GM21825 (cell line): ENCODE data around the gene MRPL4.

Experiments
- ATAC-seq: cut with Tn5 transposase; IDR thresholded peaks from one replicate; pipeline ENCODE4 v1.9.1; 2021; ENCODE audit warnings: mild to moderate bottlenecking, moderate library complexity; ENCODE audit not compliant: unreplicated experiment

Gene MRPL4

GRCh38 chr19:10286803-10287737 is 35.1 kb downstream of the MRPL4 start, which contains the start of gene ICAM4:
Gene ICAM4 (plus strand): TSS chr19:10286955. CDS start chr19:10287013, 58 bp downstream.
- ATAC-seq = no peak

GRCh38 chr19:10288662-10289166 is 36.7 kb downstream of the MRPL4 start:
- ATAC-seq = no peak

DNA sequence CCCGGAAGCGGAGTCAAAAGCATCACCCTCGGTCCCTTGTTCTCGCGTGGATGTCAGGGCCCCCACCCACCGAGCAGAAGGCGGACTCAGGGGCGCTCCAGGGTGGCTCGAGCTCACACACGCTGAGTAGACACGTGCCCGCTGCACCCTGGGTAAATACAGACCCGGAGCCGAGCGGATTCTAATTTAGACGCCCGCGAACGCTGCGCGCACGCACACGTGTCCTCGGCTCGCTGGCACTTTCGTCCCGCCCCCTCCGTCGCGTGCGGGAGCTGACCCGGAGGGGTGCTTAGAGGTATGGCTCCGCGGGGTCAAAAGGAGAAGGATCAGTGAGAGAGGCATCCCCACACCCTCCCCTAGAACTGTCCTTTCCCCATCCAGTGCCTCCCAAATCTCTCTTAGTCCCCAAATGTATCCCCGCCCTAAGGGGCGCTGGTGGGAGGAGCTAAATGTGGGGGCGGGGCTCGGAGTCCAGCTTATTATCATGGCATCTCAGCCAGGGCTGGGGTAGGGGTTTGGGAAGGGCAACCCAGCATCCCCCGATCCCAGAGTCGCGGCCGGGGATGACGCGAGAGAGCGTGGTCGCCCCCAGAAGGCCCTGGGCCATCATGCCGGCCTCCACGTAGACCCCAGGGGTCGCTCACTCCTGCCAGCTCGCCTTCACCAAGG is 37.3 kb downstream of the MRPL4 start:
- no peak for ATAC-seq

DNA sequence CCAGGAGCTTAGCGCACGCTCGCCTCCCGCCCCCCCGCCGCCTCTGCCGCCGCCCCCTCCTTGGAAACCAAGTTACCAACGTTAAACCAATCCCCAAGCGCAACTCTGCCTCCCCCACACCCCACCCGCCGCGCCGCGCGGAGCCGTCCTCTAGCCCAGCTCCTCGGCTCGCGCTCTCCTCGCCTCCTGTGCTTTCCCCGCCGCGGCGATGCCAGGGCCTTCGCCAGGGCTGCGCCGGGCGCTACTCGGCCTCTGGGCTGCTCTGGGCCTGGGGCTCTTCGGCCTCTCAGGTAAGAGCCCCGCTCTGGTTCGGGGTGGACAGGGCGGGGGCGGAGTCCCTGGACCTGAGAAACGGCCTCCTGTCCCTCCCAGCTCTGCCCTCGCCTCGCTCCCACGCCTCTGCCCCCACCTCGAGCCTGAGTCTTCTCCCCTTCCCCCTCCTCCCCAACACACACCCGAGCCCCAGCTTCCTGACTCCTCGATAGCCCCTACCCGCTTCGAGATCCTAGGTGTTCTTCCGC is 37.9 kb downstream of the MRPL4 start, which contains the start of gene ICAM5:
TSS of gene ICAM5 (plus strand) at position 117 of the 521 bp plus-strand sequence. CDS start at position 209, 92 bp downstream.
- no peak for ATAC-seq

GRCh38 chr19:10290357-10290875 is 38.4 kb downstream of the MRPL4 start:
- ATAC-seq = no peak

DNA sequence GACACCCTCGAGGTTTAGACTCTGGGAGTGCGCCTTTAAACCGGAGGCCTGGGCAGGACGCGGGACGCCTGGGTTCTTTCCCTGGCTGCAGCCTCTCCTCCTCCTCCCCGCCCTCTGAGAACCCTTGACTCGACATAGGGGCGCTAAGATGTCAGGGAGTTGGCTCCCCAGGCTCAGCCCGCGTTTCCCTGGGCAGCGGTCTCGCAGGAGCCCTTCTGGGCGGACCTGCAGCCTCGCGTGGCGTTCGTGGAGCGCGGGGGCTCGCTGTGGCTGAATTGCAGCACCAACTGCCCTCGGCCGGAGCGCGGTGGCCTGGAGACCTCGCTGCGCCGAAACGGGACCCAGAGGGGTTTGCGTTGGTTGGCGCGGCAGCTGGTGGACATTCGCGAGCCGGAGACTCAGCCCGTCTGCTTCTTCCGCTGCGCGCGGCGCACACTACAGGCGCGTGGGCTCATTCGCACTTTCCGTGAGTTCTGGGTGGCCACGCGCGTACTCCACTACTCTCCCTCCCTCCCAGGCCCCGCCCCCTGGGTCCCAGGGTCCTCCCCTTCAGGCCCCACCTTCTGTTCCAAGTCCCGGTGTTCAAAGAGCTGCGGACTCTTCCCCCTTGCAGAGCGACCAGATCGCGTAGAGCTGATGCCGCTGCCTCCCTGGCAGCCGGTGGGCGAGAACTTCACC is 39.0 kb downstream of the MRPL4 start:
- no peak for ATAC-seq

DNA sequence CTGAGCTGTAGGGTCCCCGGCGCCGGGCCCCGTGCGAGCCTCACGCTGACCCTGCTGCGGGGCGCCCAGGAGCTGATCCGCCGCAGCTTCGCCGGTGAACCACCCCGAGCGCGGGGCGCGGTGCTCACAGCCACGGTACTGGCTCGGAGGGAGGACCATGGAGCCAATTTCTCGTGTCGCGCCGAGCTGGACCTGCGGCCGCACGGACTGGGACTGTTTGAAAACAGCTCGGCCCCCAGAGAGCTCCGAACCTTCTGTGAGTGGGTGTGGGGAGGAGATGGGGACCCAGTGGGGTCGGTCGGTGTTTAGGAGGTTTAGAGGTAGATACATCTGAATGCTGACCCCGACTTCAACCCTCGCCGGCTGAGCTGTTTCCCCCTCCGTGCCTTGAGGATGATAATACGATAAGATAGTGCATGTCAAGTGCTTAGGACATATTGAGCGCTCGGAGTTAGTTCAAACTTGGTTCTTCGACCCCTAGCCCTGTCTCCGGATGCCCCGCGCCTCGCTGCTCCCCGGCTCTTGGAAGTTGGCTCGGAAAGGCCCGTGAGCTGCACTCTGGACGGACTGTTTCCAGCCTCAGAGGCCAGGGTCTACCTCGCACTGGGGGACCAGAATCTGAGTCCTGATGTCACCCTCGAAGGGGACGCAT is 39.7 kb downstream of the MRPL4 start:
- no peak for ATAC-seq

DNA sequence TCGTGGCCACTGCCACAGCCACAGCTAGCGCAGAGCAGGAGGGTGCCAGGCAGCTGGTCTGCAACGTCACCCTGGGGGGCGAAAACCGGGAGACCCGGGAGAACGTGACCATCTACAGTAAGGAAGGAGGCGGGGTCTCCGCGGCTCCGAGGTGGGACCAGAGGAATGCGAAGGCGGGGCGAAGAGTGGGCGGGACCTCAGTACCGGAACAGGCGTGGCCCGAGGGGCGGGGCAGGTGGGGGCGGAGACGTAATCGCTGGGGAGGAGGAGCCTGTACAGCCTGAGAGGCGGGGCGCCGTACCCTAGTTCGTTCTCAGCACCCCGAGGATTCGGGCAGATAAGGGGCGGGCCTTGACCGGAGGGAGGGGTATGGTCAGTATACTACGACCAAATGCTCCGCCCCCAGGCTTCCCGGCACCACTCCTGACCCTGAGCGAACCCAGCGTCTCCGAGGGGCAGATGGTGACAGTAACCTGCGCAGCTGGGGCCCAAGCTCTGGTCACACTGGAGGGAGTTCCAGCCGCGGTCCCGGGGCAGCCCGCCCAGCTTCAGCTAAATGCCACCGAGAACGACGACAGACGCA is 40.3 kb downstream of the MRPL4 start:
- peak; percentile 43 for ATAC-seq

DNA sequence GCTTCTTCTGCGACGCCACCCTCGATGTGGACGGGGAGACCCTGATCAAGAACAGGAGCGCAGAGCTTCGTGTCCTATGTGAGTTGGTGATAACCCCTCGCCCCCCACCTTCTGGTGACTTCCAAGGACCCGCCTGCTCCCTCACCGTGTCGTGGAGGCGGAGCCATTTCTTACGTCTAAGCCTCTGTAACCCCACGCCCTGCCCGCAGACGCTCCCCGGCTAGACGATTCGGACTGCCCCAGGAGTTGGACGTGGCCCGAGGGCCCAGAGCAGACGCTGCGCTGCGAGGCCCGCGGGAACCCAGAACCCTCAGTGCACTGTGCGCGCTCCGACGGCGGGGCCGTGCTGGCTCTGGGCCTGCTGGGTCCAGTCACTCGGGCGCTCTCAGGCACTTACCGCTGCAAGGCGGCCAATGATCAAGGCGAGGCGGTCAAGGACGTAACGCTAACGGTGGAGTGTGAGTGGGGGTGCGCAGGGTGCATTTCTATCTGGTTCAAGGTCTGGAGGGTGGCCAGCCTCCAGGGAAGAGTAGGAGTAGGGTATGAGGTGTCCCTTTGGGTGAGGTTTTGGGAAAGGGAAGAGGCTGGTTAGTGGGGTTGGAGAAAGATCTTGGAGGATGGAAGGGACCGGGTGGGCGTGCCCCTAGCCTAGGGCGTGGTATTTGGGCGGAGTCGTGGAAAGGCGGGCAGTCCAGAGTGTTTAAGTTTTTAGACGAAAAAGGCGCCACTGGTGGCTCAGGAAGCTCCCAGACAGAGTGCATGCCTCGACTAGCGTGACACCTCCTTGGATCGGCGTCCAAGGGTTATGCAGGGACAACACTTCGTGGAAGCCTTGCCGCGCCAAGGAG is 41.0 kb downstream of the MRPL4 start:
- ATAC-seq = no peak

- no peak for ATAC-seq
Measured at GRCh38 chr19:10293637-10294367, 41.8 kb downstream of the MRPL4 start.

DNA sequence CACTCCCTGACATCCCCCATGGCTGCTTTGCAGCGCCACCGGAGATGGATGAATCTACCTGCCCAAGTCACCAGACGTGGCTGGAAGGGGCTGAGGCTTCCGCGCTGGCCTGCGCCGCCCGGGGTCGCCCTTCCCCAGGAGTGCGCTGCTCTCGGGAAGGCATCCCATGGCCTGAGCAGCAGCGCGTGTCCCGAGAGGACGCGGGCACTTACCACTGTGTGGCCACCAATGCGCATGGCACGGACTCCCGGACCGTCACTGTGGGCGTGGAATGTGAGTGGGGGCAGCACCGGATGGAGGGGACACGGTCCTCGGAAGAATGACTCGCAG is 42.3 kb downstream of the MRPL4 start:
- ATAC-seq = no peak

DNA sequence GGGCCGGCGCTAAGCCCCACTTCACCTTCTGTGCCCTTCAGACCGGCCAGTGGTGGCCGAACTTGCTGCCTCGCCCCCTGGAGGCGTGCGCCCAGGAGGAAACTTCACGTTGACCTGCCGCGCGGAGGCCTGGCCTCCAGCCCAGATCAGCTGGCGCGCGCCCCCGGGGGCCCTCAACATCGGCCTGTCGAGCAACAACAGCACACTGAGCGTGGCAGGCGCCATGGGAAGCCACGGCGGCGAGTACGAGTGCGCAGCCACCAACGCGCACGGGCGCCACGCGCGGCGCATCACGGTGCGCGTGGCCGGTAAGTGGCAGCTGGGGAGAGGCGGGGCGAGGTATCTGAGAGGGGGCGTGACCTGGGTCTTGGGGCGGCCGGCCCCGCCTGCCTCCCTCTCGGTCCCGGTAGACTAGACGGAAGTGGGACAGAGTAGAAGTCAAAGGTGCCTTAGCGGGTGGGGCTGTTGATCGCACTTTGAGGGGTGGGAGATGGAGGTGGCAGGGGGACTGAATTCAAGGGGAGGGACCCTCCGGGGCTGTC is 43.4 kb downstream of the MRPL4 start:
- no peak for ATAC-seq

DNA sequence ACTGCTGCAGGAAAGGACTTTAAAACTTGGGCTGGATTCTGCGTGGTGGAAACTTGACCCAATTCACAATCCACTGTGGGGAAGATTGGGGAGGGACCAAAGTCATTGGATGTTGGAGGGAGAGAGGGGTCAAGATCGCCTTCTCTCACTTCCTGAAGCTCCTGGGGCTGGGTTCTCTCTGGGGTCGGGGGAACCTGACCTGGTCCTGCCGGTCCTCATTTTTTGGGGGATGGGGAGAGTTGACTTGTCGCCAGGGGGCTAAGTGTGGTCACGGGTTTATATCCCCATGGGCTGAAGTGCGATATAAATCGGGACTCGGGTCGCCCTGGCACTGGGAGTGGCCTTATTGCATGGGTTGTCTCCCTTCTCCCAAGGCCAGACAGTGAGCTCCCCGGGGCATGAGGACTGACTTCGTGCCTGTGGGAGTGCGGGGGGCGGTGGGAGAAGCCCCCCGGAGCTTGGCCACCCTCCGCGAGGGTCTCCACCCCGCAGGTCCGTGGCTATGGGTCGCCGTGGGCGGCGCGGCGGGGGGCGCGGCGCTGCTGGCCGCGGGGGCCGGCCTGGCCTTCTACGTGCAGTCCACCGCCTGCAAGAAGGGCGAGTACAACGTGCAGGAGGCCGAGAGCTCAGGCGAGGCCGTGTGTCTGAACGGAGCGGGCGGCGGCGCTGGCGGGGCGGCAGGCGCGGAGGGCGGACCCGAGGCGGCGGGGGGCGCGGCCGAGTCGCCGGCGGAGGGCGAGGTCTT is 44.0 kb downstream of the MRPL4 start:
- no peak for ATAC-seq

GRCh38 chr19:10299545-10300458 is 47.8 kb downstream of the MRPL4 start:
- ATAC-seq = no peak

- no peak for ATAC-seq
Measured at GRCh38 chr19:10305139-10305806, 53.3 kb downstream of the MRPL4 start.

DNA sequence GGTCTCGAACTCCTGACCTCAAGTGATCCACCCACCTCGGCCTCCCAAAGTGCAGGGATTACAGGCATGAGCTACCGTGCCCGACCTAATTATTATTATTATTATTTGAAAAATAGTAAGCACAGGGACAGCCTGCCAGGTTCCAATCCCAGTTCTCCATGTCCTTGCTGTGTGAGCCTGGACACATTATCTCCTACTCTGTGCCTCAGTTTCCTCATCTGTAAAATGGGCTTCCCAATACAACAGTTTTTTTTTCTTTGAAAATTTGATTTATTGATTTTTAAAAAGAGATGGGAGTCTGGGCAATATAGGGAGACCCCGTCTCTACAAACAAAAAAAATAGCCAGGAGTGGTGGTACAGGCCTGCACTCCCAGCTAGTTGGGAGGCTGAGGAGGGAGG is 54.3 kb downstream of the MRPL4 start:
- ATAC-seq = no peak
